ENCODE measurements around the gene ULK3.

ULK3 gene

GRCh38 chr15:74825866-74826265, 17.1 kb downstream of the ULK3 start:
- TF ChIP-seq CTCF (IDR thresholded peaks at IDR 0.05; ENCODE audit: extremely low read depth, missing control alignments), result no peak
- no peak for DNase-seq (ENCODE audit: low spot score)

GRCh38 chr15:74824976-74825375, 18.0 kb downstream of the ULK3 start:
- DNase-seq (ENCODE audit: low spot score), result no peak
- TF ChIP-seq CTCF (IDR thresholded peaks at IDR 0.05; ENCODE audit: extremely low read depth, missing control alignments), result no peak

GRCh38 chr15:74823324-74823723, 19.6 kb downstream of the ULK3 start:
- no peak for TF ChIP-seq CTCF (IDR thresholded peaks at IDR 0.05; ENCODE audit: extremely low read depth, missing control alignments)
- no peak for DNase-seq (ENCODE audit: low spot score)

GRCh38 chr15:74822233-74822632, 20.7 kb downstream of the ULK3 start:
- no peak for DNase-seq (ENCODE audit: low spot score)
- no peak for TF ChIP-seq CTCF (IDR thresholded peaks at IDR 0.05; ENCODE audit: extremely low read depth, missing control alignments)

GRCh38 chr15:74821790-74822158, 21.2 kb downstream of the ULK3 start:
- DNase-seq (ENCODE audit: low spot score), result no peak
- TF ChIP-seq CTCF (IDR thresholded peaks at IDR 0.05; ENCODE audit: extremely low read depth, missing control alignments), result no peak

- peak; percentile 75 for DNase-seq (ENCODE audit: low spot score)
- no peak for TF ChIP-seq CTCF (IDR thresholded peaks at IDR 0.05; ENCODE audit: extremely low read depth, missing control alignments)
Observed at GRCh38 chr15:74821091-74821789, 21.7 kb downstream of the ULK3 start.

- no peak for TF ChIP-seq CTCF (IDR thresholded peaks at IDR 0.05; ENCODE audit: extremely low read depth, missing control alignments)
- DNase-seq (ENCODE audit: low spot score), result no peak
Observed at GRCh38 chr15:74820056-74820455, 22.9 kb downstream of the ULK3 start.

Measured in GM20000 (cell line).